ENCODE data around the gene ABCC1.
A peak's percentile ranks its signal among the peaks of the same experiment; 100 is the strongest.

The ABCC1 gene

DNA sequence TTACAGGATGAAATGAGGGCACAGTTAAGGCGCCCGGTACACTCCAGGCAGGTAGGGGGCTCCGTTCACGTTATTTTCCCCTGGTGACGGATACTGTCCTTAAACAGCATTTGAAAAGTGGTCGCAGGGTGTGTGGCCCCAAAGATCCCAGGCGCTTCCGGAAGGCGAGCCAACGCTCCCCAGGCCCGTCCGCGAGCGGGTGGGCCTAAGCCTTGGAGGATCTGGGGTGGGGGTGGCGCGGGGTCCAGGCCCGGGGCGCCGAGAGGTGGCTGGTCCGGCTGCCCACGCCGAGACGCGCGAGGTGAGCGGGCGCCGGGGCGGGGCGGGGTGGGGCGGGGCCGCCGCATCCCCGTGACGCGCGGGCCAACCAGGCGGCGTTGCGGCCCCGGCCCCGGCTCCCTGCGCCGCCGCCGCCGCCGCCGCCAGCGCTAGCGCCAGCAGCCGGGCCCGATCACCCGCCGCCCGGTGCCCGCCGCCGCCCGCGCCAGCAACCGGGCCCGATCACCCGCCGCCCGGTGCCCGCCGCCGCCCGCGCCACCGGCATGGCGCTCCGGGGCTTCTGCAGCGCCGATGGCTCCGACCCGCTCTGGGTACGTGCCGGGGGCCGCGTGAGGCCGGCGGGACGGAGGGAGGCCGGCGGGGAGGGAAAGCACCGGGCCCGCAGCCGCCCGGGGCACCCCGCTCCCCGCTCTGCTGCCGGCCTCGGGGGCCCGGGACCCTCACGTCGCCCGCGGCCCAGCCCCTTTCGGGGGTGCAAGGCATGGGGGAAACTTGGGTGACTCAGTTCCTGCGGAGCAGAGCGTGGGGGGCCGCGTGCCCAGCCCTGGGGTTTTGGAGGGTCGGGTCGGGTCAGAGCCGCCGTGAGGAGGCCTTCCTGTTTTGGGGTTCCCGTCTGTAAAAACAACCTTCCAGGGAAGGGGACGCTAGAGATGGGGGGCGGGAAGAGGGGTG lies at the start of gene ABCC1:
Gene ABCC1 (plus strand): TSS at position 407 of the 951 bp plus-strand sequence. CDS start 136 bp downstream, at position 543.
- DNase-seq (ENCODE audit: low read depth) = peak; percentile 56
- TF ChIP-seq MAX (IDR thresholded peaks at IDR 0.05; ENCODE audit: low read depth, low read length) (0 out of 2 replicates have a peak, but pooled peaks have one; percentile 17), MYC (IDR thresholded peaks at IDR 0.05; ENCODE audit: low read depth, low read length) (no peak; the same call in 1 of the 2 replicates), POLR2A (IDR thresholded peaks at IDR 0.05; ENCODE audit: extremely low read depth, insufficient read length) (no peak)
- TF ChIP-seq, protein P1, sequence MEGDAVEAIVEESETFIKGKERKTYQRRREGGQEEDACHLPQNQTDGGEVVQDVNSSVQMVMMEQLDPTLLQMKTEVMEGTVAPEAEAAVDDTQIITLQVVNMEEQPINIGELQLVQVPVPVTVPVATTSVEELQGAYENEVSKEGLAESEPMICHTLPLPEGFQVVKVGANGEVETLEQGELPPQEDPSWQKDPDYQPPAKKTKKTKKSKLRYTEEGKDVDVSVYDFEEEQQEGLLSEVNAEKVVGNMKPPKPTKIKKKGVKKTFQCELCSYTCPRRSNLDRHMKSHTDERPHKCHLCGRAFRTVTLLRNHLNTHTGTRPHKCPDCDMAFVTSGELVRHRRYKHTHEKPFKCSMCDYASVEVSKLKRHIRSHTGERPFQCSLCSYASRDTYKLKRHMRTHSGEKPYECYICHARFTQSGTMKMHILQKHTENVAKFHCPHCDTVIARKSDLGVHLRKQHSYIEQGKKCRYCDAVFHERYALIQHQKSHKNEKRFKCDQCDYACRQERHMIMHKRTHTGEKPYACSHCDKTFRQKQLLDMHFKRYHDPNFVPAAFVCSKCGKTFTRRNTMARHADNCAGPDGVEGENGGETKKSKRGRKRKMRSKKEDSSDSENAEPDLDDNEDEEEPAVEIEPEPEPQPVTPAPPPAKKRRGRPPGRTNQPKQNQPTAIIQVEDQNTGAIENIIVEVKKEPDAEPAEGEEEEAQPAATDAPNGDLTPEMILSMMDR (IDR thresholded peaks at IDR 0.05; ENCODE audit: low read depth, low read length) = no peak
- peak within 1 kb of the TSS; percentile 79 for H3K4me3 ChIP-seq (ENCODE audit: low read depth, low read length)

GRCh38 chr16:15900357-15900756 lies 49.1 kb upstream of the ABCC1 start:
- TF ChIP-seq, protein P1 (IDR thresholded peaks at IDR 0.05; ENCODE audit: low read depth, low read length) = no peak
- TF ChIP-seq MAX (IDR thresholded peaks at IDR 0.05; ENCODE audit: low read depth, low read length) = no peak
- TF ChIP-seq MYC (IDR thresholded peaks at IDR 0.05; ENCODE audit: low read depth, low read length) = no peak
- no peak for TF ChIP-seq POLR2A (IDR thresholded peaks at IDR 0.05; ENCODE audit: extremely low read depth, insufficient read length)
- DNase-seq (ENCODE audit: low read depth) = no peak
- H3K4me3 ChIP-seq (ENCODE audit: low read depth, low read length) = no peak overlapping the region

DNA sequence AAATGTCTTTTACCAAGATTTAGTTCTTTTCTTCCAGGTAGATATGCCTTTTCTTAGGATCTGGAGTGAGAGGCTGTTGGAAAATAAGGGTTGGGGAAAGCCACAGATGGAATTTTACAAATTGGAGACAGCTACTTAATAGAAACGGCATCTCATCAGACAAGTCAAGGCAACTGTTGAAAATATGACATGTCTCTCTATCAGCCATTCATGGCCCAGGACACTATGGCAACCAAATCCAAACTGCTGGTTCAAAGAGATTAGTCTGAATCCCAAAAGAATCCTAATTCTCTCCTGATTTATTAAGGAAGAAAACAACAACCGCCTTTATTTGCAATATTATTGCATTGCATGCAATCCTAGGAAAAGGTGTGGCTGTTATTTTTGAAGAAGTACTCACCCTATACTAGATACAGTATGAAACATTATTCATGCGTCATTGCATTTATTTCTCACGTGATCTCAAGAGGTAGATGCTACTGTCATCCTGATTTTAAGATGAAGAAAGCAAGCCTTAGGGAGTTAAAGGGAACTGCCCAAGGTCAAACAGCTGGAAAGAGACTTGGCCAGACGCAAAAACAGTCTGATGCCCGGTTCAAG lies 48.4 kb upstream of the ABCC1 start:
- no peak overlapping the region for H3K4me3 ChIP-seq (ENCODE audit: low read depth, low read length)
- TF ChIP-seq MYC (IDR thresholded peaks at IDR 0.05; ENCODE audit: low read depth, low read length) (no peak), MAX (IDR thresholded peaks at IDR 0.05; ENCODE audit: low read depth, low read length) (no peak)
- TF ChIP-seq, protein P1 (IDR thresholded peaks at IDR 0.05; ENCODE audit: low read depth, low read length) = no peak
- DNase-seq (ENCODE audit: low read depth) = no peak

DNA sequence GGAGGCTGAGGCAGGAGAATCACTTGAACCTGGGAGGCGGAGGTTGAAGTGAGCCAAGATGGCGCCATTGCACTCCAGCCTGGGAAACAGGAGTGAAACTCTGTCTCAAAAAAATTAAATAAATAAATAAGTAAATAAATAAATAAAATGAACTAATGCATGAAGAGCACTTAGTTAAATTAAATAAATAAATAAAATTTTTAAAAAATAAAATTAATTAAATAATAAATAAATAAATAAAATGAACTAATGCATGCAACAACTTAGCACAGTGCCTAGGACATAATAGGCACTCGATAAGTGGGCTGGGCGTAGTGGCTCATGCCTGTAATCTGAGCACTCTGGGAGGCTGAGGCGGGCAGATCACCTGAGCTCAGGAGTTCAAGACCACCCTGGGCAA lies 45.5 kb upstream of the ABCC1 start:
- no peak overlapping the region for H3K4me3 ChIP-seq (ENCODE audit: low read depth, low read length)
- TF ChIP-seq POLR2A (IDR thresholded peaks at IDR 0.05; ENCODE audit: extremely low read depth, insufficient read length) = no peak
- no peak for TF ChIP-seq MAX (IDR thresholded peaks at IDR 0.05; ENCODE audit: low read depth, low read length)
- TF ChIP-seq, protein P1 (IDR thresholded peaks at IDR 0.05; ENCODE audit: low read depth, low read length) = no peak
- TF ChIP-seq MYC (IDR thresholded peaks at IDR 0.05; ENCODE audit: low read depth, low read length) = no peak
- DNase-seq (ENCODE audit: low read depth) = no peak

DNA sequence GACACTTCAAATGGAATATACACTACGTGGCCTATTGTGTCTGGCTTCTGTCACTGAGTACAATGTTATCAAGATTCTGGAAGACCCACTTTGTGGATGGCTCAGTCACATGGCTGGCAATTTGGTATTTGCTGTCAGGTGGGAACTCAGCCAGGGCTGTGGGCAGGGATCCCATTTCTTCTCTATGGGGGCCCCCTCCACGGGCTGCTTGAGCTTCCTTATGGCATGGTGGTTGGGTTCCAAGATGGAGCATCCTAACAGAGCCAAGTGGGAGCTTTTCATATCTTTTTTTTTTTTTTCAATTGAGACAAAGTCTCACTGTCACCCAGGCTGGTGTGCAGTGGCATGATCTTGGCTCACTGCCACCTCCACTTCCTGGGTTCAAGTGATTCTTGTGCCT lies 43.0 kb upstream of the ABCC1 start:
- no peak overlapping the region for H3K4me3 ChIP-seq (ENCODE audit: low read depth, low read length)
- TF ChIP-seq MAX (IDR thresholded peaks at IDR 0.05; ENCODE audit: low read depth, low read length) (no peak), MYC (IDR thresholded peaks at IDR 0.05; ENCODE audit: low read depth, low read length) (no peak), POLR2A (IDR thresholded peaks at IDR 0.05; ENCODE audit: extremely low read depth, insufficient read length) (no peak)
- TF ChIP-seq, protein P1 (IDR thresholded peaks at IDR 0.05; ENCODE audit: low read depth, low read length) = no peak
- DNase-seq (ENCODE audit: low read depth) = no peak
